ENCODE results near the gene AIPL1. TPM values are rescaled to one million over a fixed set of nuclear protein-coding genes. Genes with fewer than 3 reads are reported as not detected.

Gene AIPL1
- total and polyA plus RNA-seq, 2 of the 13 experiments (the other 11 are each of a cell fraction or from before 2014, with no cell fraction given) = not detected

DNA sequence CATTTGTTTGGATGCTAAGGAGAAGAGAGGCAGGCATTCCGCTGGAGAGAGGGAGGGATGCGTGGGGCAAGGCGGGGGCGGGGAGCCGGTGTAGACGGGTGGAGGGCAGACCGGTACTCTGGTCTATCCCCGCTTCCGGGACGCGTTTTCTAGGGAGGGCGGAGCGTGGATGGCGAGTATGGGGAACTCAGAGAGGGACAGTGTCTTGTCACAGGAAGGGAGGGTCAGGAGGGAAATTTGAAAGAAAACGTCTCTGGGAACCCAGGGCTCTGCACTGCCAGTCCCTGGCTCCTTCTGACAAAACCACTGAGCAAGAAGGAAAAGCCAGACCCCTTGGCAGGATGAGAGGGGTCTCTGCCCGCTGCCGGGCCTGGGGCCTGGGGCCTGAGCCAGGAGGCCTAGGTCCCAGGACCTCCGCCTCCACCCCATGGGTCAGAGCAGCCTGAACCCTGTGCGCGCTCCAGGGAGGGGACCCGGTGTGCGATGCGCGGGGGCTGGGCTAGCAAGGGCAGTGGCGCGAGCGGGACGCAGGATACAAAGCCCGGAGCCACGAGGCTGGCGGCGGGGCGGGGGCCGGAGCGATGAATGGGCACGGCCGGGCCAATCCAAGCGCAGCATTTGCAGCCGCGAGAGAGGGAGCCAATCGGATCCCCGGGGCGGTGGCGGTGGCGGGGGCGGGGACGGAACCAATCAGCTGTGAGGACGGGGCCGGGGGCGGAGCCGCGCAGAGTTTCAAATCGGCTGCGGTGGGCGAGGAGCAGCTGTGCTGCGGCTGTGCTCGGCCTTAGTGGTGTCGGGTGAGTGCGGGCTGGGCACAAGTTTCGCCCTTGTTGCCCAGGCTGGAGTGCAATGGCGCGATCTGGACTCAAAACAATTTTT lies 9.0 kb upstream of the AIPL1 start, which contains the start of gene PIMREG (continued):
- TF ChIP-seq BORCS8-MEF2B (CRISPR knock-in tag; IDR thresholded peaks at IDR 0.05) (peak; percentile 94), LCORL (IDR thresholded peaks at IDR 0.05) (no peak), LCORL (CRISPR knock-in tag; IDR thresholded peaks at IDR 0.05) (no peak), ZNF362 (CRISPR knock-in tag; IDR thresholded peaks at IDR 0.05; ENCODE audit: borderline replicate concordance) (no peak), TBX3 (IDR thresholded peaks at IDR 0.05; ENCODE audit: borderline replicate concordance) (no peak), SNAPC4 (CRISPR knock-in tag; IDR thresholded peaks at IDR 0.05) (no peak), SCMH1 (CRISPR knock-in tag; IDR thresholded peaks at IDR 0.05; ENCODE audit: borderline replicate concordance) (no peak), SOX13 (IDR thresholded peaks at IDR 0.05) (no peak), SOX13 (CRISPR knock-in tag; conservative IDR thresholded peaks at IDR 0.05 in 1 of 2, IDR thresholded peaks at IDR 0.05 in 1 of 2) (no peak), RCOR2 (CRISPR knock-in tag; IDR thresholded peaks at IDR 0.05) (no peak), SALL2 (CRISPR knock-in tag; IDR thresholded peaks at IDR 0.05) (no peak), ZNF841 (CRISPR knock-in tag; IDR thresholded peaks at IDR 0.05; ENCODE audit: borderline replicate concordance) (no peak), JUN (CRISPR knock-in tag; IDR thresholded peaks at IDR 0.05) (0 out of 2 replicates have a peak, but pooled peaks have one; percentile 44), SRSF1 (optimal IDR thresholded peaks at IDR 0.05; ENCODE audit: low read depth, low read length) (peak; percentile 34), NBN (conservative IDR thresholded peaks at IDR 0.05) (no peak), RFXAP (CRISPR knock-in tag; IDR thresholded peaks at IDR 0.05; ENCODE audit: borderline replicate concordance) (peak; percentile 60; the same call in 1 of the 2 replicates), ZNF451 (CRISPR knock-in tag; IDR thresholded peaks at IDR 0.05) (0 out of 2 replicates have a peak, but pooled peaks have one; percentile 78), ZNF577 (CRISPR knock-in tag; IDR thresholded peaks at IDR 0.05; ENCODE audit: borderline replicate concordance, low read depth) (no peak)
- TF ChIP-seq, protein P1, sequence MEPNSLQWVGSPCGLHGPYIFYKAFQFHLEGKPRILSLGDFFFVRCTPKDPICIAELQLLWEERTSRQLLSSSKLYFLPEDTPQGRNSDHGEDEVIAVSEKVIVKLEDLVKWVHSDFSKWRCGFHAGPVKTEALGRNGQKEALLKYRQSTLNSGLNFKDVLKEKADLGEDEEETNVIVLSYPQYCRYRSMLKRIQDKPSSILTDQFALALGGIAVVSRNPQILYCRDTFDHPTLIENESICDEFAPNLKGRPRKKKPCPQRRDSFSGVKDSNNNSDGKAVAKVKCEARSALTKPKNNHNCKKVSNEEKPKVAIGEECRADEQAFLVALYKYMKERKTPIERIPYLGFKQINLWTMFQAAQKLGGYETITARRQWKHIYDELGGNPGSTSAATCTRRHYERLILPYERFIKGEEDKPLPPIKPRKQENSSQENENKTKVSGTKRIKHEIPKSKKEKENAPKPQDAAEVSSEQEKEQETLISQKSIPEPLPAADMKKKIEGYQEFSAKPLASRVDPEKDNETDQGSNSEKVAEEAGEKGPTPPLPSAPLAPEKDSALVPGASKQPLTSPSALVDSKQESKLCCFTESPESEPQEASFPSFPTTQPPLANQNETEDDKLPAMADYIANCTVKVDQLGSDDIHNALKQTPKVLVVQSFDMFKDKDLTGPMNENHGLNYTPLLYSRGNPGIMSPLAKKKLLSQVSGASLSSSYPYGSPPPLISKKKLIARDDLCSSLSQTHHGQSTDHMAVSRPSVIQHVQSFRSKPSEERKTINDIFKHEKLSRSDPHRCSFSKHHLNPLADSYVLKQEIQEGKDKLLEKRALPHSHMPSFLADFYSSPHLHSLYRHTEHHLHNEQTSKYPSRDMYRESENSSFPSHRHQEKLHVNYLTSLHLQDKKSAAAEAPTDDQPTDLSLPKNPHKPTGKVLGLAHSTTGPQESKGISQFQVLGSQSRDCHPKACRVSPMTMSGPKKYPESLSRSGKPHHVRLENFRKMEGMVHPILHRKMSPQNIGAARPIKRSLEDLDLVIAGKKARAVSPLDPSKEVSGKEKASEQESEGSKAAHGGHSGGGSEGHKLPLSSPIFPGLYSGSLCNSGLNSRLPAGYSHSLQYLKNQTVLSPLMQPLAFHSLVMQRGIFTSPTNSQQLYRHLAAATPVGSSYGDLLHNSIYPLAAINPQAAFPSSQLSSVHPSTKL (CRISPR knock-in tag; IDR thresholded peaks at IDR 0.05) = no peak
